ENCODE measurements around the gene PLEKHM3. TPM values are rescaled to one million over a fixed set of nuclear protein-coding genes. Genes with fewer than 3 reads are reported as not detected.

PLEKHM3 gene
- polyA plus RNA-seq, 1 experiment: 5.8 TPM

DNA sequence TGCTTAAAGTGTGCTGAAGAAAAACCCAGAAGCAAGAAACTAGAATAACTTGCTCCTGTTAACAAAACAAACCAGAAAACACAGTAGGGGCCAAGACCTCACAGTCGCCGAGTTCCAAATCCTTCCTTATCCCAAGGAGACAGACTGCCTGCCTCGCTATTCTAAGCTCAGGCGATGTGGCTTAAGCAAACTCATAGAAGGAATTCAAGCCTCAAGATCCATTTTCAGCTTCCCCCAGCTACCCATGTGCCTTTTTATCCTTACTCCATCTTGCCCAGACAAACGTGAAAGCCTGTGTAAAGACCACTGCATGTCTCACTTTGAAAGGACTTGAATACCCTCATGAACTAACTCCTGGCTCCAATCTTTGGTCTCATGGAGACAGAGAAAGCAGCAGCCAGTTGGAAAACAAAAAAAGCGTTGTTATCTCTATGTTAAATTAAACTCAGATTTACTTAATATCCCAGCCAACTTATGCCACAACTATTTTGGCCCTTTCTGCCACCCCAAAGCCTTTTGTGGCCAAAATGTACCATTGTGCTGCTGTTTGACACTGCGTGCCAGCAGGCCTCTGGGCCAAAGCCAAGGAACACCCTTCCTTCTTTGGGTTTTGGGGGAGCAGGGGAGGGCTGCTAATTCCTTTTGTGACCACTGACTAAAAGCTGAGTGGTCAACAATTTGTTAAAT lies 132.5 kb downstream of the PLEKHM3 start:
- CTCF ChIA-PET: interaction anchor here (0.8 to 1.0 kb wide), 2 partner anchors 8 to 116 kb away, joined by 3 read pairs; no protein-coding TSS in a partner anchor
- Histone ChIP-seq H3K36me3 (ENCODE audit: control insufficient read depth, insufficient read depth, low read length) (no peaks in the 10 kb centered on the region), H3K27me3 (ENCODE audit: control insufficient read depth, insufficient read depth, low read length) (no peaks in the 10 kb centered on the region), H3K4me3 (ENCODE audit: low read depth, low read length) (no peak overlapping the region)
- POLR2A ChIA-PET: interaction anchor here (0.5 kb wide), 1 partner anchor 13 kb away, joined by 3 read pairs; no protein-coding TSS in a partner anchor
- DNase-seq (ENCODE audit: low read depth): no peak
- no peak for TF ChIP-seq CTCF (IDR thresholded peaks at IDR 0.05; ENCODE audit: insufficient read depth, low read depth, low read length)

DNA sequence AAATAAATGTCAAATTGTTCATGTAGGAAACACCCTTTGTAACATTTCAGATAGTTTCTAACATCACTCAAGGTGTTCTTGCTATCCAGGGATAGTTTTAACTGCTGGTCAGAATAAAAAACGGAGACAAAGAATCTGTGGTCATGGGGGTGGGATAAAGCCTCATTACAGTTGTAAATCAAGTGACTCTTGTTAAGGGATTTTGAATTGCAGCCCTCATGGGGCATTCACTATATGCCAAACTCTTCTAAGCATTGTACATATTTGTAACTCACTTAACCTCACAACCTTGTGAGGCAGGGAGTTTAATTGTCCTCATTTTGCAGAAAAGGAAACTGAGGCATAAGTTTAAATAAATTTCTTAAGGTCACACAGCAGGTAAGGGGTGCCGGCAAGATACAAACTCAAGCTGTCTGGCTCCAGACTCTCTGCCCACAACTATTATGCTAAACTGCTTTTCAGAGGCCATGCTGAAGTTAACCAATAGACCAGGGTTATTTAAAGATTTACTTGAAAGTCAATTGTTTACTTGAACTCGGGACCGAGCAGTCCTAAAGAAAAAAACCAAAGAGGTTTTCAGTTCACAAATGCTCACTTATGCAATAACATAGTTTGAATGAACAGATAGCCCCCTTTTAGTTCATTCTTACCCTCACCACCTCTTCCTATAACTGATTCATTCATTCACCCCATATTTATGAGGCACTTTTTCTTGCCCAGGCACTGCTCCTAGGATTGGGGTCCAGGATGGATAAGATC lies 134.1 kb downstream of the PLEKHM3 start:
- ChIA-PET CTCF (no interaction called here), POLR2A (no interaction called here)
- Histone ChIP-seq H3K27me3 (ENCODE audit: control insufficient read depth, insufficient read depth, low read length) (no peaks in the 10 kb centered on the region), H3K36me3 (ENCODE audit: control insufficient read depth, insufficient read depth, low read length) (no peaks in the 10 kb centered on the region), H3K4me3 (ENCODE audit: low read depth, low read length) (no peak overlapping the region)
- no peak for DNase-seq (ENCODE audit: low read depth)
- TF ChIP-seq CTCF (IDR thresholded peaks at IDR 0.05; ENCODE audit: insufficient read depth, low read depth, low read length): no peak

DNA sequence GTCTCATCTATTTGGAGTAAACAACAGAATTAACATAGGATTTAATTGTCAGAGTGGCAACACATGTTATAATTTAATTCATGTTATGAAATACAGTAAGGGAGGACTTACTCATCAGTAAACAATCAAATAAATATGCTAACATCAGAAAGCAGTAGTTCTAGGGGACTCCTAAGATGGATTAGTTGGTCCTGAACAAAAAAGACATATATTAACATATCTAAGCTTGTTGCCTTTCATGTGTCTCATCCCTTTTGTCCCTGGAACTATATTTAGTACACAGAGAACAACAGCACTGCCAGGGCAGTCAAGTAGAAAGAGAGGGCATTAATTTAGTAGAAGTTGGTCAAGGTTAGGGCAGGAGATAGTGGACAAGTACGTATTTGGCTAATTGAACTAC lies 137.8 kb downstream of the PLEKHM3 start:
- Histone ChIP-seq H3K27me3 (ENCODE audit: control insufficient read depth, insufficient read depth, low read length) (no peaks in the 10 kb centered on the region), H3K4me3 (ENCODE audit: low read depth, low read length) (no peak overlapping the region), H3K36me3 (ENCODE audit: control insufficient read depth, insufficient read depth, low read length) (no peaks in the 10 kb centered on the region)
- DNase-seq (ENCODE audit: low read depth): no peak
- POLR2A ChIA-PET: no interaction called here
- no peak for TF ChIP-seq CTCF (IDR thresholded peaks at IDR 0.05; ENCODE audit: insufficient read depth, low read depth, low read length)
- CTCF ChIA-PET: interaction anchor here (1.2 kb wide), 1 partner anchor 8 kb away, joined by 3 read pairs; no protein-coding TSS in a partner anchor

GRCh38 chr2:207885010-207885409 lies 140.3 kb downstream of the PLEKHM3 start:
- DNase-seq (ENCODE audit: low read depth): no peak
- no peaks in the 10 kb centered on the region for H3K27me3 ChIP-seq (ENCODE audit: control insufficient read depth, insufficient read depth, low read length)
- CTCF ChIA-PET: interaction anchor here (0.6 to 0.8 kb wide), 2 partner anchors 8 to 54 kb away, joined by 3 read pairs; no protein-coding TSS in a partner anchor
- POLR2A ChIA-PET: no interaction called here
- no peak for TF ChIP-seq CTCF (IDR thresholded peaks at IDR 0.05; ENCODE audit: insufficient read depth, low read depth, low read length)
- H3K4me3 ChIP-seq (ENCODE audit: low read depth, low read length): no peak overlapping the region
- H3K36me3 ChIP-seq (ENCODE audit: control insufficient read depth, insufficient read depth, low read length): no peaks in the 10 kb centered on the region

DNA sequence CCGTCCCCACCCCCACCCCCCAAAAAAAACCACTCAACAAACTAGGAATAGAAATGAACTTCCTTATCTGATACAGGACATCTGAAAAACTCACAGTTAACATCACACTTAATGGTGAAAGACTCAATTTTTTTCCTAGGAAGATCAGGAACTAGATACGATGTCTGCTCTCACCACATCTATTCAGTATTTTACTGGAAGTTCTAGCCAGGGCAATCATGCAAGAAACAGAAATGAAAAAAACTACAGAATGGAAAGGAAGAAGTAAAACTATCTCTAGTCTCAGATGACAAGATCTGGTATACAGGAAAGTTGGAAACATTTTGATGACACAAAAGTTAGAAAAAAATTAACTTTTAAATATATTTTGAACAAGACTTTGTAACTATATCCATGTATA lies 141.2 kb downstream of the PLEKHM3 start:
- POLR2A ChIA-PET: no interaction called here
- Histone ChIP-seq H3K36me3 (ENCODE audit: control insufficient read depth, insufficient read depth, low read length) (no peaks in the 10 kb centered on the region), H3K27me3 (ENCODE audit: control insufficient read depth, insufficient read depth, low read length) (no peaks in the 10 kb centered on the region), H3K4me3 (ENCODE audit: low read depth, low read length) (no peak overlapping the region)
- CTCF ChIA-PET: interaction anchor here (0.8 kb wide), 1 partner anchor 9 kb away, joined by 3 read pairs; no protein-coding TSS in a partner anchor
- no peak for DNase-seq (ENCODE audit: low read depth)
- no peak for TF ChIP-seq CTCF (IDR thresholded peaks at IDR 0.05; ENCODE audit: insufficient read depth, low read depth, low read length)
